Rectal smooth muscle tissue (tissue), 1 donor: ENCODE results near the gene ADAMTS1.
A peak's percentile ranks its signal among the peaks of the same experiment; 100 is the strongest.

Source experiments
- H3K27ac ChIP-seq: one replicate; pipeline ENCODE4 v1.7.0; 2013; ENCODE audit warnings: low read depth, low read length, inconsistent platforms
- H3K27me3 ChIP-seq: one replicate; pipeline ENCODE4 v1.7.0; 2013; ENCODE audit warnings: low read length; ENCODE audit not compliant: control insufficient read depth, insufficient read depth
- H3K36me3 ChIP-seq: one replicate; pipeline ENCODE4 v1.7.0; 2013; ENCODE audit warnings: low read length; ENCODE audit not compliant: control insufficient read depth, insufficient read depth
- H3K4me1 ChIP-seq: one replicate; pipeline ENCODE4 v1.7.0; 2013; ENCODE audit warnings: low read length; ENCODE audit not compliant: control insufficient read depth, insufficient read depth
- H3K4me3 ChIP-seq: one replicate; pipeline ENCODE4 v1.7.0; 2013; ENCODE audit warnings: low read length
- H3K9ac ChIP-seq: one replicate; pipeline ENCODE4 v1.7.0; 2013; ENCODE audit warnings: low read length

Gene ADAMTS1

DNA sequence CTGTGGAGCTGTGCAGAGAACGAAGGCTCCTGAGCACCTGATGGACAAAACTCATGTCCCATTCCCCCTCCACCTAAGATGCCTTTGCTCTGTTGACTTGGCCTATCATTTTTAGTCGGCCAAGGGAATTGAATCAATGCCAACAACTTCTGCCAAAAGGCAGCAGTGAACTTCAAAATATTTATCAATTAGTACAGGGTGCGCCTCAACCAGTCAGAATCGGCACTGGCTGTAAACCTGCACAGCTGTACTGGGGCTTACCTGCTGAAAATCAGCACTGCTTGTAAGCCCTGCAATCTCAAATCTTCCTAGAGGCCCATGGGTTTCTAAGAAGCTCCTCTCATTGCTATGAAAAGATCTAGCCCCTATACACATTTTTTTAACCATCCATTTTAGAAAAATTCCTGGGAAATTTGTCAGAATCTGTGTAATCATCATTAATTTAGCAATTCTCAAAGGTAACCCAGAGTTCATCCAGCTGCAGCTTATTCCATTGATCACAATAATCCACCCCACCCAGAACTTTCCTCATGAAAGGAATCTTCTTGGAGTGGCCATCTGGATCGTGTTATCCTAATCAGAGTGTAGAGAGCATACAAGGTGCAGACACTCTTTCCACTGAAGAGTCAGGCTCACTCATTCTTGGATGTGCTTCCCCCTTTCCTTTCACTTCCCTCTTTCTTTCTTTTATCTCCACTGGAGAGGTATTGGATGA lies 40.2 kb downstream of the ADAMTS1 start:
- Histone ChIP-seq H3K36me3 (no peaks in the 10 kb centered on the region), H3K4me1 (peaks cover 8% of the 10 kb centered on the region), H3K4me3 (no peak overlapping the region), H3K27me3 (no peaks in the 10 kb centered on the region), H3K27ac (no peak overlapping the region), H3K9ac (no peak overlapping the region)

DNA sequence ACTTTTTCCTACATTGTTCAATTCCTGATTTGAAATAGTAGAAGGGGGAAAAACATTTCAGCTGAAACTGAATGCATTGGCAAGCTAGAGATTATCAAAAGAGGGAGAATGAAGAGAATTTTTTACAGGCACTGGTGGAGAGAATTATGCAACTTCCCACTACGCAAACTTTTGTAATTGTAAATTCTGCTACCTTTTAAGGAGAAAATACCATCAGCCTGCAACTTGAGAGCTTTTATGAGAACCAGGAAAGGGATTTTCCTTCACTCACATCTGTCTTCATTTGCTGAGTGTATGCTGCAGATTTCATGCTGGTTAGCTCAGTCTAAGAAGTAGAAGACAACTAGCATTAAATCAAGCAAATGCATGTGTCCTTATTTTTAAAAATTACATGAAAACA lies 43.7 kb downstream of the ADAMTS1 start:
- Histone ChIP-seq H3K27me3 (no peaks in the 10 kb centered on the region), H3K9ac (no peak overlapping the region), H3K4me3 (no peak overlapping the region), H3K36me3 (no peaks in the 10 kb centered on the region), H3K4me1 (peaks cover 9% of the 10 kb centered on the region), H3K27ac (peak overlapping the region; percentile 76)

DNA sequence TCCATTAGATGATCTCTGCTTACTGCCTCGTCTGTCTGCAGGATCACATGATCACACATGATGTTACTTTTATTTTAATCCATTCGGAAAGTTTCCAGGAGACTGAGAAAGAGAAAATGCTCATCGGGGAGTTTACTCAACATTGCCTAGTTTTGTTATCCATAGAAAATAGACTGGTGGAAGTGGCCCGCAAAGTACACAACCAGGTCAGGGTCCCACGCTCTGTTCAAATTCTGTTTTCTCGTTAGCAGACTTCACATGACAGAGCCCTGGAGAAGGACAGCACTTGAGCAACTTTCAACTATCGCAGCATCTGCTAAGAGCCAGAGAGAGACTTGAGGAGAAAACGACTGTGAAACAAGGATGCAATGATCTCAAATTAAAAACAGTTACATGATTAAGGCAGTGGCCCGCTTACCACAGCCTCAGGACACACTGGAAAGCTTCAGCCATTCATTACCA lies 44.2 kb downstream of the ADAMTS1 start:
- Histone ChIP-seq H3K4me3 (no peak overlapping the region), H3K36me3 (no peaks in the 10 kb centered on the region), H3K27me3 (no peaks in the 10 kb centered on the region), H3K9ac (no peak overlapping the region), H3K4me1 (peaks cover 9% of the 10 kb centered on the region), H3K27ac (peak overlapping the region; percentile 76)

GRCh38 chr21:26800455-26800854 lies 44.8 kb downstream of the ADAMTS1 start:
- H3K27me3 ChIP-seq = no peaks in the 10 kb centered on the region
- peaks cover 12% of the 10 kb centered on the region for H3K4me1 ChIP-seq
- no peaks in the 10 kb centered on the region for H3K36me3 ChIP-seq
- no peak overlapping the region for H3K9ac ChIP-seq
- no peak overlapping the region for H3K4me3 ChIP-seq
- no peak overlapping the region for H3K27ac ChIP-seq

- Histone ChIP-seq H3K36me3 (no peaks in the 10 kb centered on the region), H3K4me3 (no peak overlapping the region), H3K27me3 (no peaks in the 10 kb centered on the region), H3K27ac (no peak overlapping the region), H3K4me1 (peaks cover 12% of the 10 kb centered on the region), H3K9ac (no peak overlapping the region)
These were observed 45.2 kb downstream of the ADAMTS1 start for GRCh38 chr21:26800001-26800400.

- H3K27me3 ChIP-seq = no peaks in the 10 kb centered on the region
These were observed 46.1 kb downstream of the ADAMTS1 start for GRCh38 chr21:26798856-26799751.

GRCh38 chr21:26797878-26798456 lies 47.2 kb downstream of the ADAMTS1 start:
- Histone ChIP-seq H3K9ac (no peak overlapping the region), H3K4me3 (no peak overlapping the region), H3K27ac (no peak overlapping the region), H3K27me3 (no peaks in the 10 kb centered on the region), H3K36me3 (no peaks in the 10 kb centered on the region), H3K4me1 (peaks cover 12% of the 10 kb centered on the region)

More at GRCh38 chr21:26798856-26799751, 46.1 kb downstream of the ADAMTS1 start:
- Histone ChIP-seq H3K9ac (no peak overlapping the region), H3K36me3 (no peaks in the 10 kb centered on the region), H3K27ac (no peak overlapping the region), H3K4me3 (no peak overlapping the region), H3K4me1 (peaks cover 12% of the 10 kb centered on the region)

- peak overlapping the region; percentile 58 for H3K27ac ChIP-seq
- H3K4me3 ChIP-seq = no peak overlapping the region
- no peak overlapping the region for H3K9ac ChIP-seq
- no peaks in the 10 kb centered on the region for H3K27me3 ChIP-seq
- peaks cover 7% of the 10 kb centered on the region for H3K4me1 ChIP-seq
- no peaks in the 10 kb centered on the region for H3K36me3 ChIP-seq
These were observed 49.3 kb downstream of the ADAMTS1 start for GRCh38 chr21:26795866-26796329.

DNA sequence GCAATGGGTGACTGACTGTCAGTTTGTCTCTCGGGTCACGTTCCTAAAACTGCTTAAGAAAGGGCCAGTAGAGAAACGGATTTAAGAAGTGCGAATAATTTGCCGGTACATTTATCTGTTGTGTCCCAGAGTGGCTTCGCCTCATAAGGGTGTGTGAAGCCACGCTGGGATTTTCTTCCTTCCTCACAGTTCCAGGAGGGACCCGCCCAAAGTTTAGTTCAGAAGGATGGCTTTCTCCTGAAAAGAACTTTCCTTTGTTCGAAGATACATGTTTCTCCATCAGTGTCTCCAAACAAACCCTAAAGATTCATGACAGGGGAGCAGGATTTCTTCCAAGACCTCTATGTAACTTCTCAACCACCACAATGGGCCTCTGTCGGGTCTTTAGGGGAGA lies 49.8 kb downstream of the ADAMTS1 start:
- H3K4me3 ChIP-seq = no peak overlapping the region
- peak overlapping the region; percentile 25 for H3K27ac ChIP-seq
- H3K9ac ChIP-seq = no peak overlapping the region
- H3K36me3 ChIP-seq = no peaks in the 10 kb centered on the region
- H3K4me1 ChIP-seq = peaks cover 7% of the 10 kb centered on the region
- H3K27me3 ChIP-seq = no peaks in the 10 kb centered on the region

DNA sequence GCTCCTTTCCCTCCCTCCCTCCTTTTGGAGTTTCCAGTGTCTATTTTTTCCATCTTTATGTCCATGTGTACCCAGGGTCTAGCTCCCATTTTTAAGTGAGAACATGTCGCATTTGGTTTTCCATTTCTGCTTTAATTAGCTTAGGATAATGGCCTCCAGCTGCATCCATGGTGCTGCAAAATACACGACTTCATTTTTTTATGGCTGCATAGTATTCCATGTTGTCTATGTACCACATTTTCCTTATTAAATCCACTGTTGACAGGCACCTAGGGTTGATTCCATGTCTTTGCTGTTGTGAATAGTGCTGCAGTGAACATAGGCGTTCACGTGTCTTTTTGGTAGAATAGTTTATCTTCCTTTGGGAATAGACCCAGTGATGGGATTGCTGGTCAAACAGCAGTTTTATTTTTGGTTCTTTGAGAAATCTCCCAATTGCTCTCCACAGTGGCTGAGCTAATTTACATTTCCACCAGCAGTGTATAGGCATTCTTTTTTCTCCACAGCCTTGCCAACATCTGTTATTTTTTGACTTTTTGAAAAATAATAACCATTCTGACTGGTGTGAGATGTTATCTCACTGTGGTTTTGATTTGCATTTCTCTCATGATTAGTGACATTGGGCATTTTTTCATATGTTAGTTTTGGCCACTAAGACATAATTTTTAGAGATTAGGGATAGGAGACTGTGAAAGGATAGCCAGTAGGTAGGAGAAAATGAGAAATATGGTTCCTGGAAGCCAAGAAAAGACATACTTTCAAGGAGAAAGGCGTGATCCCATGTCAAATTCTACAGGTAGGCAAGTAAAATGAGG lies 50.4 kb downstream of the ADAMTS1 start:
- H3K4me1 ChIP-seq = peaks cover 3% of the 10 kb centered on the region
- H3K36me3 ChIP-seq = no peaks in the 10 kb centered on the region
- H3K27me3 ChIP-seq = no peaks in the 10 kb centered on the region
- no peak overlapping the region for H3K4me3 ChIP-seq
- no peak overlapping the region for H3K9ac ChIP-seq
- H3K27ac ChIP-seq = no peak overlapping the region

DNA sequence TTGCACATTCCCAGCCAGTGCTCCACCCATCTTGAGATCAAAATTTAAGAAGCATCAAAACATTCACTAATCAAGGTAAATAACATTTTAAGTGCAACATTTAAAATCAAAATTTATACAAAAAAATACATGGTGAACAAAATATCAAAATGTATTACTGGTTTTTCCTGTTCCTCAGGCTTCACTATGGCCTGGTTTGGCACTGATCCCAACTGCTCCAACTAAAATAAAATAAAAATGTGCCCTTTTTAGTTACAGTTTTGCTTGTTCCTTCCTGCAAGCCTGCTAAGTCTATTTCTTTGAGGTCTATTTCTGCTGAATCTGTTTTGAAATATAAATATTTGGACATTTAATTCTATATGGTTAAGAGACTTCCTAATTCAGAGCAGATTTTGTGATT lies 54.9 kb downstream of the ADAMTS1 start:
- Histone ChIP-seq H3K4me3 (no peak overlapping the region), H3K36me3 (no peaks in the 10 kb centered on the region), H3K9ac (no peak overlapping the region), H3K27me3 (no peaks in the 10 kb centered on the region), H3K4me1 (peaks cover 3% of the 10 kb centered on the region), H3K27ac (no peak overlapping the region)

- H3K9ac ChIP-seq = no peak overlapping the region
- no peaks in the 10 kb centered on the region for H3K36me3 ChIP-seq
- peaks cover 3% of the 10 kb centered on the region for H3K4me1 ChIP-seq
- H3K4me3 ChIP-seq = no peak overlapping the region
- no peak overlapping the region for H3K27ac ChIP-seq
- H3K27me3 ChIP-seq = no peaks in the 10 kb centered on the region
These were observed 56.4 kb downstream of the ADAMTS1 start for GRCh38 chr21:26788790-26789189.
